HEK293 (cell line): Measurements from ENCODE around the gene RASGRF2.
A peak's percentile ranks its signal among the peaks of the same experiment; 100 is the strongest.

Source experiments
- CTCF ChIA-PET: fragments of 350-600 bp; formaldehyde crosslinking; extraction: SDS; loops from one replicate; lab custom pipeline; 2021; ENCODE audit warnings: antibody characterized with exemption; lab: Yijun Ruan, JAX
- POLR2A ChIA-PET: fragments of 300-600 bp; formaldehyde crosslinking; extraction: SDS; loops from one replicate; lab custom pipeline; 2020; ENCODE audit warnings: antibody characterized with exemption, inconsistent platforms; lab: Yijun Ruan, JAX
- H3K27ac ChIP-seq: fragments of 200-500 bp; sonication (Bioruptor generic); 2 replicates; pipeline ENCODE4 v1.5.1; 2014; ENCODE audit warnings: low read depth, low read length, control low read depth, inconsistent platforms; ENCODE audit errors: extremely low read depth
- H3K36me3 ChIP-seq, 2 experiments: fragments of 200-500 bp in 1 of 2; sonication (Bioruptor generic) in 1 of 2; 1 replicate in 1 of 2; 2 replicates in 1 of 2; pipeline ENCODE4 v1.5.1; 2014 to 2017; ENCODE audit warnings: inconsistent platforms in 2 of 2, low read length in 2 of 2; ENCODE audit not compliant: control insufficient read depth in 2 of 2, insufficient read depth in 1 of 2
- H3K4me1 ChIP-seq: fragments of 200-500 bp; sonication (Bioruptor generic); 2 replicates; pipeline ENCODE4 v1.5.1; 2014; ENCODE audit warnings: mild to moderate bottlenecking, low read length, inconsistent platforms; ENCODE audit not compliant: control insufficient read depth, insufficient read depth
- H3K4me3 ChIP-seq: 2 replicates; pipeline ENCODE4 v1.5.1; 2011; ENCODE audit warnings: low read depth, mild to moderate bottlenecking, control low read depth, low read length, moderate library complexity
- H3K9me3 ChIP-seq: fragments of 200-500 bp; sonication (Bioruptor generic); 2 replicates; pipeline ENCODE4 v1.5.1; 2014; ENCODE audit warnings: low read depth, low read length, inconsistent platforms; ENCODE audit not compliant: control insufficient read depth, insufficient read depth
- BCL11A ChIP-seq: fragments of 450-650 bp; formaldehyde crosslinking; IDR thresholded peaks from 2 replicates; pipeline ENCODE4 v1.5.1; 2016; ENCODE audit warnings: low read depth, missing biosample characterization, missing genetic modification characterization
- HOXC10 ChIP-seq: sonication (generic); formaldehyde crosslinking; IDR thresholded peaks from 2 replicates; pipeline ENCODE4 v1.8.1; 2023; ENCODE audit warnings: mild to moderate bottlenecking, missing genetic modification reagents
- RBAK ChIP-seq: fragments of 450-650 bp; formaldehyde crosslinking; IDR thresholded peaks from 2 replicates; pipeline ENCODE4 v1.5.1; 2016; ENCODE audit warnings: missing biosample characterization, missing genetic modification characterization
- REST ChIP-seq: fragments of 450-650 bp; formaldehyde crosslinking; IDR thresholded peaks from 2 replicates; pipeline ENCODE4 v1.5.1; 2016; ENCODE audit warnings: missing biosample characterization, missing genetic modification characterization
- SP3 ChIP-seq: fragments of 450-650 bp; formaldehyde crosslinking; IDR thresholded peaks from 2 replicates; pipeline ENCODE4 v1.5.1; 2016; ENCODE audit warnings: missing biosample characterization, missing genetic modification characterization
- ZBTB49 ChIP-seq: fragments of 450-650 bp; formaldehyde crosslinking; IDR thresholded peaks from 2 replicates; pipeline ENCODE4 v1.5.1; 2016; ENCODE audit warnings: missing biosample characterization, missing genetic modification characterization, low read depth
- ZNF146 ChIP-seq: fragments of 450-650 bp; formaldehyde crosslinking; IDR thresholded peaks from 2 replicates; pipeline ENCODE4 v1.5.1; 2016; ENCODE audit warnings: missing biosample characterization, missing genetic modification characterization
- ZNF239 ChIP-seq: fragments of 450-650 bp; formaldehyde crosslinking; IDR thresholded peaks from 2 replicates; pipeline ENCODE4 v1.5.1; 2016; ENCODE audit warnings: missing biosample characterization, missing genetic modification characterization
- ZNF24 ChIP-seq: fragments of 450-650 bp; formaldehyde crosslinking; IDR thresholded peaks from 2 replicates; pipeline ENCODE4 v1.5.1; 2016; ENCODE audit warnings: missing biosample characterization, missing genetic modification characterization
- ZNF26 ChIP-seq: fragments of 450-650 bp; formaldehyde crosslinking; IDR thresholded peaks from 2 replicates; pipeline ENCODE4 v1.5.1; 2016; ENCODE audit warnings: missing biosample characterization, missing genetic modification characterization
- ZNF302 ChIP-seq: fragments of 450-650 bp; formaldehyde crosslinking; IDR thresholded peaks from 2 replicates; pipeline ENCODE4 v1.5.1; 2016; ENCODE audit warnings: missing biosample characterization, missing genetic modification characterization, low read depth
- ZNF335 ChIP-seq: fragments of 450-650 bp; formaldehyde crosslinking; conservative IDR thresholded peaks from 2 replicates; pipeline ENCODE4 v1.5.1; 2016; ENCODE audit warnings: missing biosample characterization, missing genetic modification characterization
- ZNF404 ChIP-seq: fragments of 450-650 bp; formaldehyde crosslinking; IDR thresholded peaks from 2 replicates; pipeline ENCODE4 v1.5.1; 2017; ENCODE audit warnings: missing biosample characterization, missing genetic modification characterization
- ZNF473 ChIP-seq: fragments of 450-650 bp; formaldehyde crosslinking; IDR thresholded peaks from 2 replicates; pipeline ENCODE4 v1.5.1; 2017; ENCODE audit warnings: missing biosample characterization, missing genetic modification characterization
- ZNF529 ChIP-seq: fragments of 450-650 bp; formaldehyde crosslinking; IDR thresholded peaks from 2 replicates; pipeline ENCODE4 v1.5.1; 2017; ENCODE audit warnings: missing genetic modification characterization, missing biosample characterization; ENCODE audit not compliant: insufficient replicate concordance
- ZNF561 ChIP-seq: fragments of 450-650 bp; IDR thresholded peaks from 2 replicates; pipeline ENCODE4 v1.5.1; 2018; ENCODE audit warnings: missing biosample characterization, missing genetic modification characterization, borderline replicate concordance
- ZNF596 ChIP-seq: fragments of 450-650 bp; IDR thresholded peaks from 2 replicates; pipeline ENCODE4 v1.5.0; 2018; ENCODE audit warnings: missing biosample characterization, mild to moderate bottlenecking, missing genetic modification characterization, moderate library complexity
- ZNF792 ChIP-seq: fragments of 450-650 bp; formaldehyde crosslinking; IDR thresholded peaks from 2 replicates; pipeline ENCODE4 v1.5.1; 2016; ENCODE audit warnings: missing biosample characterization, missing genetic modification characterization
- ZSCAN30 ChIP-seq: fragments of 450-650 bp; IDR thresholded peaks from 2 replicates; pipeline ENCODE4 v1.5.1; 2018; ENCODE audit warnings: missing biosample characterization, mild to moderate bottlenecking, missing genetic modification characterization, moderate library complexity
- TF ChIP-seq, protein P1 (sequence below): fragments of 450-650 bp; formaldehyde crosslinking; IDR thresholded peaks from 2 replicates; pipeline ENCODE4 v1.5.1; 2016; ENCODE audit warnings: missing biosample characterization, missing genetic modification characterization
- TF ChIP-seq, protein P2 (sequence below): fragments of 450-650 bp; formaldehyde crosslinking; IDR thresholded peaks from 2 replicates; pipeline ENCODE4 v1.5.1; 2016; ENCODE audit warnings: missing biosample characterization, missing genetic modification characterization

The RASGRF2 gene

DNA sequence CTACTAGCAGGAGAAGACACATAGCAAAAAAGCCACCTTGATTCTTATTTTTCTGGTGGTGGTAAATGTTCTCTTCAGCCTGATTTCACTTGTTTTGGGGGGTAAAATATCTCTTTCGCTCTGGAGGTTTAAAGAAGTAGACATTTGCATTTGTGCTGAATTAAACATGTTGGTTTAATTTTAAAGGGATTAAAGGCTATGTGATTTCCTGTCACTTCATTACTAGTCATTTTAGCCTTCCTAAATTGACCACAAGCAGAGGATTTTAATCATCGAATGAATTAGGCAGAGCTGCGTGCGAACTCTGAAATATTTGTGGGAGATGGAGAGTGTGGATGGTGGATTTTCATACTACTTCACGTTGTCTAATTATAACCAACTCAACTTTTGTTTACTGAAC lies 4.8 kb downstream of the RASGRF2 start:
- no peak for TF ChIP-seq ZNF335
- no peak for TF ChIP-seq ZNF561 (tag by site-specific recombination)
- no peak for TF ChIP-seq ZBTB49 (tag by site-specific recombination)
- no peak for TF ChIP-seq ZNF239
- no peak for TF ChIP-seq ZNF404 (tag by site-specific recombination)
- TF ChIP-seq HOXC10 (CRISPR knock-in tag): no peak
- TF ChIP-seq ZNF473: no peak
- no peak for TF ChIP-seq ZNF529 (tag by site-specific recombination)
- TF ChIP-seq ZNF146 (tag by site-specific recombination): no peak
- no peak for TF ChIP-seq ZNF26 (tag by site-specific recombination)
- no peak for TF ChIP-seq ZNF596 (tag by site-specific recombination)
- no peak for TF ChIP-seq REST (tag by site-specific recombination)
- no peak for TF ChIP-seq RBAK
- TF ChIP-seq ZNF302 (tag by site-specific recombination): no peak
- TF ChIP-seq SP3 (tag by site-specific recombination): no peak
- no peak for TF ChIP-seq ZSCAN30 (tag by site-specific recombination)
- POLR2A ChIA-PET: no interaction called here
- CTCF ChIA-PET: no interaction called here
- H3K4me1 ChIP-seq: peaks cover 17% of the 10 kb centered on the region
- no peak overlapping the region for H3K4me3 ChIP-seq
- H3K27ac ChIP-seq: no peak overlapping the region
- no peaks in the 10 kb centered on the region for H3K36me3 ChIP-seq
- H3K9me3 ChIP-seq: no peaks in the 10 kb centered on the region

DNA sequence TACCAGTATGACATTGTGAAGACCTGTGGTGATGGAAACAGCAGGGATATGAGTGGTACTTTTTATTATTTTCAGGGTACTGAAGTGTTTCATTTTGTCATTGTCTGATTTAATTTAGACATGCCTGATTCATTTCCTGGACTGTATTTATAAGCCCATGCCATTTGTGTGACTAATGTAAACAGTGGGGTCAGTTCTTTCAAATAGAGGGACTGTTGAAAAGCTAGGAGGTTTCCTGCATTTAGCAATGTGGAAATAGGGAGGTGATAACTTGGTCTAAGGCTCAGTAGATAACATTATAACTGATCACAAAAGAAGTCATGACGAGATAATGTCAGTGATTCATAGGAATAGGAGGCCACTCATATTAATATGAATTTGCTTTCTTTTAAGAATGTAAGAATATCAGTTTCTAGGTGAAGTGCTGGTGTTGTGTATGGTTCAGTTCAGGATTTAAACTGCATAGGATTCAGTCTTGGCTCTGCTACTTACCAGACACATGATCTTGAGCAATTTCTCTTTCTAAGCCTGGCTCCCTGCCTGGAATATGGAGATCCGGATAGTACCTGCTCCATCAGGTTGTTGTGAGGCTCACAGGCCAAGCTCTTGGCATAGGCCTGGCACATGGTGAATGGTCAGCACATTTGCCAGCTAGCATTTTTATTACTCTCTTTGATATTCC lies 7.5 kb downstream of the RASGRF2 start:
- Histone ChIP-seq H3K4me3 (no peak overlapping the region), H3K4me1 (peaks cover 15% of the 10 kb centered on the region), H3K9me3 (no peaks in the 10 kb centered on the region), H3K36me3 (no peaks in the 10 kb centered on the region), H3K27ac (no peak overlapping the region)
- POLR2A ChIA-PET: interaction anchor here (0.7 kb wide), 2 partner anchors 1431 to 1937 kb away, joined by 3 to 4 read pairs; no protein-coding TSS in a partner anchor
- CTCF ChIA-PET: interaction anchor here (0.7 to 1.5 kb wide), 3 partner anchors 10 to 918 kb away, joined by 3 to 7 read pairs (median 4); no protein-coding TSS in a partner anchor
- TF ChIP-seq, protein P1, sequence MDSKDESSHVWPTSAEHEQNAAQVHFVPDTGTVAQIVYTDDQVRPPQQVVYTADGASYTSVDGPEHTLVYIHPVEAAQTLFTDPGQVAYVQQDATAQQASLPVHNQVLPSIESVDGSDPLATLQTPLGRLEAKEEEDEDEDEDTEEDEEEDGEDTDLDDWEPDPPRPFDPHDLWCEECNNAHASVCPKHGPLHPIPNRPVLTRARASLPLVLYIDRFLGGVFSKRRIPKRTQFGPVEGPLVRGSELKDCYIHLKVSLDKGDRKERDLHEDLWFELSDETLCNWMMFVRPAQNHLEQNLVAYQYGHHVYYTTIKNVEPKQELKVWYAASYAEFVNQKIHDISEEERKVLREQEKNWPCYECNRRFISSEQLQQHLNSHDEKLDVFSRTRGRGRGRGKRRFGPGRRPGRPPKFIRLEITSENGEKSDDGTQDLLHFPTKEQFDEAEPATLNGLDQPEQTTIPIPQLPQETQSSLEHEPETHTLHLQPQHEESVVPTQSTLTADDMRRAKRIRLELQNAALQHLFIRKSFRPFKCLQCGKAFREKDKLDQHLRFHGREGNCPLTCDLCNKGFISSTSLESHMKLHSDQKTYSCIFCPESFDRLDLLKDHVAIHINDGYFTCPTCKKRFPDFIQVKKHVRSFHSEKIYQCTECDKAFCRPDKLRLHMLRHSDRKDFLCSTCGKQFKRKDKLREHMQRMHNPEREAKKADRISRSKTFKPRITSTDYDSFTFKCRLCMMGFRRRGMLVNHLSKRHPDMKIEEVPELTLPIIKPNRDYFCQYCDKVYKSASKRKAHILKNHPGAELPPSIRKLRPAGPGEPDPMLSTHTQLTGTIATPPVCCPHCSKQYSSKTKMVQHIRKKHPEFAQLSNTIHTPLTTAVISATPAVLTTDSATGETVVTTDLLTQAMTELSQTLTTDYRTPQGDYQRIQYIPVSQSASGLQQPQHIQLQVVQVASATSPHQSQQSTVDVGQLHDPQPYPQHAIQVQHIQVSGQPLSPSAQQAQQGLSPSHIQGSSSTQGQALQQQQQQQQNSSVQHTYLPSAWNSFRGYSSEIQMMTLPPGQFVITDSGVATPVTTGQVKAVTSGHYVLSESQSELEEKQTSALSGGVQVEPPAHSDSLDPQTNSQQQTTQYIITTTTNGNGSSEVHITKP (tag by site-specific recombination): peak; percentile 71
- TF ChIP-seq ZNF239 (no peak), ZNF24 (tag by site-specific recombination) (no peak), BCL11A (no peak), ZNF792 (tag by site-specific recombination) (no peak)
- TF ChIP-seq, protein P2, sequence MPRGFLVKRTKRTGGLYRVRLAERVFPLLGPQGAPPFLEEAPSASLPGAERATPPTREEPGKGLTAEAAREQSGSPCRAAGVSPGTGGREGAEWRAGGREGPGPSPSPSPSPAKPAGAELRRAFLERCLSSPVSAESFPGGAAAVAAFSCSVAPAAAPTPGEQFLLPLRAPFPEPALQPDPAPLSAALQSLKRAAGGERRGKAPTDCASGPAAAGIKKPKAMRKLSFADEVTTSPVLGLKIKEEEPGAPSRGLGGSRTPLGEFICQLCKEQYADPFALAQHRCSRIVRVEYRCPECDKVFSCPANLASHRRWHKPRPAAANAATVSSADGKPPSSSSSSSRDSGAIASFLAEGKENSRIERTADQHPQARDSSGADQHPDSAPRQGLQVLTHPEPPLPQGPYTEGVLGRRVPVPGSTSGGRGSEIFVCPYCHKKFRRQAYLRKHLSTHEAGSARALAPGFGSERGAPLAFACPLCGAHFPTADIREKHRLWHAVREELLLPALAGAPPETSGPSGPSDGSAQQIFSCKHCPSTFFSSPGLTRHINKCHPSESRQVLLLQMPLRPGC: no peak
